Activated T-cell treated with anti-CD3 and anti-CD28 coated beads for 24 hours (primary cell): ENCODE results near the gene OGG1.
A peak's percentile ranks its signal among the peaks of the same experiment; 100 is the strongest.

Experiments
- DNase-seq: peaks from one replicate; pipeline ENCODE4 v3.0.0-alpha.2; 2020; ENCODE audit warnings: low read depth

The OGG1 gene

DNA sequence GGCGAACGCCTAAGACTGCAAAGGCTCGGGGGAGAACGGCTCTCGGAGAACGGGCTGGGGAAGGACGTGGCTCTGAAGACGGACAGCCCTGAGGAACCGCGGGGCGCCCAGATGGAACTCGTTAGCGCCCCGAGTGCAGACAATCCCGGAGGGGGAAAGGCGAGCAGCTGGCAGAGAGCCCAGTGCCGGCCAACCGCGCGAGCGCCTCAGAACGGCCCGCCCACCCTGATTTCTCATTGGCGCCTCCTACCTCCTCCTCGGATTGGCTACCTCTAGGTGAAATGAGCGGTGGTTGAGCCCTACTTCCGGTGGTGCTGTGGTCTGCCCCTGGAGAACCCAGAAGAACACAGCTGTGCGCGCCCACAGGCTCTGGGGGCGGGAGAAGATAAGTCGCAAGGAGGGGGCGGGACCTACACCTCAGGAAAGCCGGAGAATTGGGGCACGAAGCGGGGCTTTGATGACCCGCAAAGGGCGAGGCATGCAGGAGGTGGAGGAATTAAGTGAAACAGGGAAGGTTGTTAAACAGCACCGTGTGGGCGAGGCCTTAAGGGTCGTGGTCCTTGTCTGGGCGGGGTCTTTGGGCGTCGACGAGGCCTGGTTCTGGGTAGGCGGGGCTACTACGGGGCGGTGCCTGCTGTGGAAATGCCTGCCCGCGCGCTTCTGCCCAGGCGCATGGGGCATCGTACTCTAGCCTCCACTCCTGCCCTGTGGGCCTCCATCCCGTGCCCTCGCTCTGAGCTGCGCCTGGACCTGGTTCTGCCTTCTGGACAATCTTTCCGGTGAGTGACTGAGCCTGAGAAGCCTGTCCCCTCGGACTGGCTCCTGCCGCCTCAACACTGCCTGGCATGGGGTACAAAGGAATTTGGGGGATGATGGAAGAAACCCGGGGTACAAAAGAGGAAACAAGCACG is at the start of gene OGG1:
Gene OGG1 (plus strand): TSS at position 308 of the 911 bp plus-strand sequence. CDS start 335 bp downstream, at position 643.
- peak; percentile 93 for DNase-seq

DNA sequence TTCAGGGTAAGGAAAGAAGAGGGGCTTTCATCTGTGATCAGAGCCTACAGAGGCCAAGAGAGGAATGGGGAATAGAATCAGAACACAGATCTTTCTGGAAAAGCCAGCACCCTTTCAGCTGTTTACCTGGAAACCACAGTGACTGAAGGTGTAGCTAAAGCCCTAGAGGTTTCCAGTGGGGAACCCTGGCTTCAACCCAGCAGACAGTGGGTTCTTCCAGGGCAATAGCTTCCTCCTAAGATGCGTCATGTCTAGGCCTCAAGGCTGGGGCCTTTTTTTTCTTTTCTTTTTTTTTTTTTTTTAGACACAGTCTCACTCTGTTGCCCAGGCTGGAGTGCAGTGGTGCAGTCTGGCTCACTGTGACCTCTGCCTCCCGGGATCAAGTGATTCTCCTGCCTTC is 49.2 kb upstream of the OGG1 start:
- DNase-seq = no peak

DNA sequence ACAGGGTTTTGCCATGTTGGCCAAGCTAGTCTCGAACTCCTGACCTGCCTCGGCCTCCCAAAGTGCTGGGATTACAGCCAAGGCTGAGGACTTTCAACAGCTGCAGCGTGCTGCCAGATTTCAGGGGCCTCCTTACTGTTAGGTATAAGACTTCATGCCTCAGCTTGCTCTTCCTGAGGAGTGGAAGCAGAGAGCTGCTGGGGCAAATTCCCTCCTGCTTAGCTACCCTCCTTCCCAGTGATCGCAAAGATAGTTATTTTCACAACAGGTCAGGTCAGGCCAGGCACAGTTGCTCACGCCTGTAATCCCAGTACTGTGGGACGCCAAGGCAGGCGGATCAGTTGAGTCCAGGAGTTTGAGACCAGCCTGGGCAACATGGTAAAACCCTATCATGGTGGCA is 48.7 kb upstream of the OGG1 start:
- no peak for DNase-seq

DNA sequence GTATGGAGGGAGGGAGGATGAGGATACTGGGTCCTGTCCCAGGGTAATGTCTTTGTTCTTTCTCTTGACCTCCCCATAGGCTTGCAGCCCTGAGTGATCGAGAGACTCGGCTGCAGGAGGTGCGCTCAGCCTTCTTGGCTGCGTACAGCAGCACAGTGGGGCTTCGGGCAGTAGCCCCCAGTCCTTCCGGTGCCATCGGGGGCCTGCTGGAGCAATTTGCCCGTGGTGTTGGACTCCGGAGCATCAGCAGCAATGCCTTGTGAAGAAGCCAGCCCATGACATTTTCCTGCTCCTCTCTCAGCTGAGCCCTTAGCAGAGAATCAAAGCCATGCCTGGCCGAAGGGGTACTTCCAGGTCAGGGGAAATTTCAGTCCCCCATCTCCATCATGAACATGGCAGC is 48.0 kb upstream of the OGG1 start:
- no peak for DNase-seq

DNA sequence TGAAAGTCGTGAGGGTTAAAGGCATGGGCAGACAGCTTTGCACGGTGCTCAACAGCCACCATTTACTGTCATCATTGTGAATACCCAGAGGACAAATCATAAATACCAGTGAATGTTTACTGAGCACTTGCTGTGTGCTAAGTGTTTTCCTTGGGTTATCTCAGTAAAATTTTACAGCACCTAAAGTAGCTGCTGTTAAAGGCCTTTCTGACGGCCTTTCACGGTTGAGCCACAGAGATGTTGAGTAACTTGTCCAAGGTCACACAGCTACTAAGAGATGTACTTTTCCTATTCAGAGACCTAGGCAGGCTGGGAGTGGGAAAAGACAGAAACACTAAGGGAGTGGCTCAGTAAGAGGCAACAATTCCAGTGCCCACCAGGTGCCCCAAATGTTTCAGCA is 46.5 kb upstream of the OGG1 start:
- DNase-seq = no peak

DNA sequence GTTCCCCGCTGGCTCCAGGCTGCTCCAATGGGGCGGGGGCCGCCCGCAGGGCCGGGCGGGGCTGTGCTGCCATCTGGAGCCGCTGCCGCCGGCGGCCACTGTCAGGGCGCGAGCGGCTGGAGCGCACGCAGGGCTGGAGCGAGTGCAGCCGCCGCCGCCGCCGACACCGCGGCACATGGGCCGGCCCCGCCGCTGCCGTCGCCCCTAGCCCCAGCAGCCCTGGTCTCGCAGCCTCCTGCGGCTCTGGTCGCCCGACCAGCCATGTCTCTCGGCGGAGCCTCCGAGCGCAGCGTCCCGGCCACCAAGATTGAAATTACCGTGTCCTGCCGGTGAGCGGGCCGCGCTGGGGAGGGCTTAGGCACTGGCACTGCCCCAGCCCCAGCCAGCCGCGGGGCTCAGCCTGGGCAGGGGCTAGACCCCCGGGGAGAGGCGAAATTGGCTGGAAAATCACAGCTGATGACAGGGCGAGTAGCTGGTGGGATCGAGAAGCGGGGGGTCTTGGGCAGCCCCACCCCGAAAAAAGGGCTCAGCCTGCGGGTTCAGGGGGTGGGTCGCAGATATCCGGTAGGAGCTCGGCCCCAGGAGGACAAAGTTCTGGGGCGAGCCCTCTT is 45.9 kb upstream of the OGG1 start, which contains the start of gene CPNE9:
Gene CPNE9 (plus strand): TSS at position 98 of the 611 bp plus-strand sequence. CDS start 164 bp downstream, at position 262.
- DNase-seq = no peak

DNA sequence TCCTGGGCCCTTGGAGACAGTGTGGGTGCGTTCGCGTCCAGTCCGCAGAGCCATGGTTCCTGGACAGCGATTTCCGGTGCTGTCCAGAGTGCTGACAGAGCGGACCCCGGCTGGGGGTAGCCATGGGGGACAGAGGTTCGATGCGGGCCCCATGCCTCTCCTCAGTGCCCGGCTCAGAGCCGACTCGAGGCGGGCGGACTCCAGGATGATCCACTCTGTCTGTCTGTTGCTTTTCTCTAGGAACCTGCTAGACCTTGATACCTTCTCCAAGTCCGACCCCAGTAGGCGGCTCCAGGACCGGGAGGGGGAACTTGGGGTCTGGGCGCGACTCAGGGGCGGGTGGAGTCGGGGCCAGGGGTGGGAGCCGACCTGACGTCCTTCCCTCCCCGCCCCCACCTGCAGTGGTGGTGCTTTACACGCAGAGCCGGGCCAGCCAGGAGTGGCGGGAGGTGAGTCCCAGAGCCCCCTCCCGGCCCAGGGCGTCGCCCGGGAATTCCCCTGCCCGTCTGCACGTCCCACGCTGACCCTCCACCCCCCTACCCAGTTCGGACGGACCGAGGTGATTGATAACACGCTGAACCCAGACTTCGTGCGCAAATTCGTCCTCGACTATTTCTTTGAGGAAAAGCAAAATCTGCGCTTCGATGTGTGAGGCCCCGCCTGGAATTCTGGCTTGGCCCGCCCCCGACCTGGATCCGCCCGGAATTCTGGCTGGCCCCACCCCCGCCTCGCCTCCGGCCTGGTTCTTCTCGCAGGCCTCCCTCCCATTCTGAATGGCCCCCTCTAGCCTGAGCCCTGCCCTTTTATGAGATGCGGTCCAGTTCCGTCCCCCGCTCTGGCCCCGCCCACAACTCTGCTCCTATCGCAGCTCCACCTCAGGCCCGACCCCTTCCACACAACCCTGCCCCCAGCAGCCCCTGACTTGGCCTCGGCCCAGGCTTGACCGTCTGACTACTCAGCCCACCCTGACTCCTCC is 45.1 kb upstream of the OGG1 start:
- DNase-seq = no peak

DNA sequence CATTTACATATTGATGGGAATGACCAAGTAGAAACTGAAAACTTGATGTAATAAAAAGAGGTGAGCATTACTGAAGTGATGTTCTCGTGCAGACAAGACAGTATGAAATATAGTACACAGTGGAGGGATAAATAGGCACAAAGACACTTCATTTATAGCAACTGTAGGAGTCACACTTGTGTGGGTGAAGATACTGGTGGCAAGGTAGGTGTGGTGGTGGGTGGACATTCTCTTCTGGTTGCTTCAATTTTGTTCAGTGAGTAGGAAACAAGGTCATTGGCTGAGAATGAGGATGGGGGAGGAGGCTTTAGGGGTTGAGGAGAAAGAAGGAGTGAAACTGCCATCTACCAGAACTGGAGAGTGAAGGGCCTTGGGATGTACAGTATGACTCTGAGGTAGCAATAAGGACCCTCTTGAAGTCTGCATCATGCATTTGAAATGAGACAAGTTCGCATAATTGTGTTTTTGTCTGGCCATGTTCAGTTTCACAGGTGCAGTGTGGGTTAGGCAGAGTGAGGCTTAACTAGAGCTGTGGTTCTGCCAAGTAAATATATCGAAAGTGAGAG is 39.5 kb upstream of the OGG1 start:
- DNase-seq = no peak

DNA sequence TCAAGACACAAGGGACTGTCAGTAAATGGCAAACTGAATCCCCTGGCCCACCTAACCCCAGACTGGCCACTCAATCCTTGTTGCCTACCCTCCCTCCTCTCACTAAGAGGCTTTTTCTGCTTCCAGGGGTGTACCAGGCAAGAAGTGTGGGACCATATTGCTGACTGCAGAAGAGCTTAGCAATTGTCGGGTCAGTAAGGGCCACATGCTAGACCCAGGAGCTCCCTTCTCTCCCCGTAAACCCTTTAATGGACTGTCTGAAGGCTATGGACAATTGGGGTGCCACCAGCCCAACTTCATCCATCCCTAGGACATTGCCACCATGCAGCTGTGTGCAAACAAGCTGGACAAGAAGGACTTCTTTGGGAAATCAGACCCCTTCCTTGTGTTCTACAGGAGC is 37.3 kb upstream of the OGG1 start:
- DNase-seq = no peak

DNA sequence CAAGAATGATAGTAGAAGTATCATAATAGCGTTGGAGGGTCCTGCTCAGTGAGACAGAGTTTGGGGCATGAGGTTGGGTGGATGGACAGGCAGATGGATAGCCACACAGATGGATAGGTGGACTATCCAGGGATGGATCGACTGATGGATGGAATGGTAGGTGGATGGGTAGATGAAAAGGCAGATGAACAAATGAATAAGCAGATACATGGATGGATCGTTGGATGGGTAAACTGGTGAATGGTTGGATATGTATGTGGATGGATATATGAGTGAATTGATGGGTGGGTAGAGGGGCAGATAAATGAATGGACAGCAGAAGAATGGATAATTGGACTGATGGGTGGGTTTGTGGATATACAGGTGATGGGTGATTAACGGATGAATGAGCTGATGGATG is 36.6 kb upstream of the OGG1 start:
- DNase-seq = no peak

DNA sequence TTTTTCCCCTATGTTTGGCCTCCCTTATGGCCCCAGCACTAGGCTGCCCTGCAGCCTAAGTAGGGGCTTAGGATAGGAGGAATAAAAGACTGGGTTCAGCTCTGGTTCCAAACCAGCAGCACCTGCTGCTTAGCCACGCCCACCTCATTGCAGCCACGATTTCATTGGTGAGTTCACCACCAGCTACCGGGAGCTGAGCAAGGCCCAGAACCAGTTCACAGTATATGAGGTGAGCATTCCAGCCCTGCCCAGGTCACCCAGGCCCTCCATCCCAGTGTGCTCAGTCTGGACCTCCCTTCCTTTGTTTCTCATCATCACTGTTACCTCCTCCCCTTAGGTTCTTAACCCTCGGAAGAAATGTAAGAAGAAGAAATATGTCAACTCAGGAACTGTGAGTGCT is 34.6 kb upstream of the OGG1 start:
- no peak for DNase-seq

DNA sequence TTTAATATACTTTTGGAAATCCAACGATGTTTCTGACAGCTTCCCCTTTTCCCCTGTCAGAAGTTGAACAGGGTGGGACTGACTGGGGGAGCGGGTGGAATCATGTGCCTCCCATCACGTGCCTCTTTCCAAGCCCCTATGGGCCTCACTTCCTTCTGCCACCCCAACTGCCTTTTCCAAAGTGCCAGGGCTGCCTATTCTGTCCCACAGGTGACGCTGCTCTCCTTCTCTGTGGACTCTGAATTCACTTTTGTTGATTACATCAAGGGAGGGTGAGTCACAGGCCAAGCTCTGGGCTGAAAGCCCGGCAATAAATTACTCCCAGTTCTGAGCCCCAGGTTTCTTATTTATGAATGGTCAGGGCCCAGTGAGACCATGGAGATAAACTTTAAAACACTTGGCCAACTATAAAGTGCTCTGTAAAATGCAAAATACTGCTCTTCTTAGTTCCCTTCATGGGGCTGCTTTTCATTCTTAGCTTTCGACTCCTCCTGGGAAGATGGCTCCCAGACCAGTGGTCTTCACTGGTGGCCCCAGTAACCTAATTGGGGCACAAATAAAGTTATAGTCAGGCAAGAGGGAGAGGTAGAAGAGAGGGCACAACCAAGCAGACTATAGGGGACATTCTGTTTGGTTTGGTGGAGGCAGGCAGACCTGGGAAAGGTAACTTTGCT is 33.9 kb upstream of the OGG1 start:
- DNase-seq = no peak

DNA sequence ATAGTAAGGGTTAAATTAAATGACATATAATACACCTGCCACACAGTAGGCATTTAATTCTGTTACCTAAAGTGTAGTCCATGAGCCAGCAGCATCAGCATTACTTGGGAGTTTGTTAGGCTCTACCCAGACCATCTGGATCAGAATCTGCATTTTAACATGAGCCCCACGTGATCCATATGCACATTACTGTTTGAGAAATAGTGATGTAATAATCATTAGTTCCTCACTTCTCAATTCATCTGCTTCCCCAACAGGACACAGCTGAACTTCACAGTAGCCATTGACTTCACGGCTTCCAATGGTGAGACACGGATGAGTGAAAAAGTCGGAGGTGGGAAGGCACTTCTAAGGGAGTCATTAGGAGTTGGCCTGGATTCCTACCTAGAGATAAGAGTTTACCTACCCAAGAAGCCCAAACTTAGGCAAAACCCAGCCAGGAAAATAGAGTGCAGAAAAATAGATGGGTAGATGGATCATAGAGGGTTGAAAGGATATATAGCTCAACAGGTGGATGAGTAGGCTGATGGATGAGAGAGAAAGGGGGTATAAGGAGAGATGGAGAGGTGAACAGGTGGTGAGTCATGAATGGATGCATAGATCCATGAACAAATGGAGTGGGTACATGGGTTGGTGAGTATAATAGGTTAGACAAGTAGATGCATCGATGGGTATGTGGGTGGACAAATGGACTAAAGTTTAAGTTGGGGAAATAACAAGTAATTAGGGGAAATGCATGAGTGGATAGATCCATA is 32.8 kb upstream of the OGG1 start:
- no peak for DNase-seq

DNA sequence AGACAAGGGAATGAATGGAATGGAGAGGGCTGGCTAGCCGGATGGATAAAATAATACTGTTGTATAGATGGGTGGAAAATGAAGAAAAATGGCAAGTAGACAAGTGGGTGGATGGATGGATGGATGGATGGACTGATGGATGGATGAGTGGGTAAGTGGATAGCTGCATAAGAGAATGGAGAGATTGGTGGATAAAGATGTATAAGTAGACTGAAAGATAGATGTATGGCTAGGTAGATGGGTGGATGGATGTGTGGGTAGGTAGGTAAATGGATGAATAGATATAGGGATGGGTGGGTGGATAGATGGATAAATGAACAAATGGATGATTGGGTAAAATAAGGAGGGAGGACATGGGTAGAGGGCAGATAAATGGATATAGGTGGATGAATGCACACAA is 32.2 kb upstream of the OGG1 start:
- DNase-seq = no peak

DNA sequence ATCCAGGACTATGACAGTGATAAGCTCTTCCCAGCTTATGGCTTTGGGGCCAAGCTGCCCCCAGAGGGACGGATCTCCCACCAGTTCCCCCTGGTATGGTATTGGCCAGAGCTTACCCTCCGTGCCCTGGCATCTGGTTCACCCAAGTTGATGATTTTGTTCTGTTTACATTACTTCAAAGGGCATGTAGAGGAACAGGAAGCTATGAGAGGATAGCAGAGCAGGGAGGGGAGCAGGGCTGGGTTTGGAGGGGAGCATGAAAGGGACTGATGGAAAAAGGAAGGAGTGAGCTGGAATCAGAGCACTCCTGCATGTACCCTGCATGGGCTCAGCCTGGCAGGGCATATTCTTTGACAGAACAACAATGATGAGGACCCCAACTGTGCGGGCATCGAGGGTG is 31.6 kb upstream of the OGG1 start:
- DNase-seq = no peak

DNA sequence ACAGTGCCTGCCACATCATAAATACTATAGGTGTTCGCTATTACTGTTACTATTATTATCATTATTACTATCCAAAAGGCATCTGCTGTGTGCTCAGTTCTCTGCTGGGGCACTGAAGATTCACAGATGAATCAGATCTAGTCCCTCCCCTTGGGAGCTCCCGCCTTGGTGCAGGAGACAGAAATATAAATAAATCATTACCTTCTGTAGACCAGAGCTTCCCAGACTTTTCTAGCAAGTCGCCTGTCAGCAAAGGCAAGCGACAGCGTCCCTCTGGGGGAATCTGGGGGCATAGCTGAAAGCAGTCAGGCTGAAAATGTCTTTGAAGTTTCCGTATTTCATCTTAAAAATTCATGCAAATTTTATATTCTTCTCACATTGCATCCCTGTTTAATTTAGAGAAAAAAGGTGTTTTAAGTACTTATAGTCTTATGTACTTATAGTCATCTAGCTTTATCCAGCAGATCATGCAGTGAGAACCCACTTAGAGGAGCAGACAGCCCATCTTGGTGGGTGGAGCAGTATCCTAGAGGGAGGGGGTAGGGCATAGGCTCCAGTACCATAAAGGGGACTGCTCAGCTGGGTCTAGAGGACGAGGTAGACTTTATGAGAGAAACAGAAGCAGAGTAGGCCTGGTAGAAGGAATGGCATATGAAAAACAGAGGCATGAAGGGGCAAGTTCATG is 28.6 kb upstream of the OGG1 start:
- DNase-seq = no peak

DNA sequence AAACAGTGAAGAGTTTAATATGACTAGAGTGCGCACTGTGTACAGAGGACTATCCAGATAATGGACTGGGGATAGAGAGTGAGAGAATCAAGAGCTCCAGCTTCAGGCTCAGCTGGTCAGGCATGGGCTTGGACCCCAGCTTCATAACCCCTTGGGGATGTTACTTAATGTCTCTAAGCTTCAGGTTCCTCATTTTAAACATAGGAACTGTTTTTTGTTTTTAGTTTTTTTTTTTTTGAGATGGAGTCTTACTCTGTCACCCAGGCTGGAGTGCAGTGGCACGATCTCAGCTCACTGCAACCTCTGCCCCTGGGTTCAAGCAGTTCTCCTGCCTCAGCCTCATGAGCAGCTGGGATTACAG is 28.1 kb upstream of the OGG1 start:
- DNase-seq = no peak

DNA sequence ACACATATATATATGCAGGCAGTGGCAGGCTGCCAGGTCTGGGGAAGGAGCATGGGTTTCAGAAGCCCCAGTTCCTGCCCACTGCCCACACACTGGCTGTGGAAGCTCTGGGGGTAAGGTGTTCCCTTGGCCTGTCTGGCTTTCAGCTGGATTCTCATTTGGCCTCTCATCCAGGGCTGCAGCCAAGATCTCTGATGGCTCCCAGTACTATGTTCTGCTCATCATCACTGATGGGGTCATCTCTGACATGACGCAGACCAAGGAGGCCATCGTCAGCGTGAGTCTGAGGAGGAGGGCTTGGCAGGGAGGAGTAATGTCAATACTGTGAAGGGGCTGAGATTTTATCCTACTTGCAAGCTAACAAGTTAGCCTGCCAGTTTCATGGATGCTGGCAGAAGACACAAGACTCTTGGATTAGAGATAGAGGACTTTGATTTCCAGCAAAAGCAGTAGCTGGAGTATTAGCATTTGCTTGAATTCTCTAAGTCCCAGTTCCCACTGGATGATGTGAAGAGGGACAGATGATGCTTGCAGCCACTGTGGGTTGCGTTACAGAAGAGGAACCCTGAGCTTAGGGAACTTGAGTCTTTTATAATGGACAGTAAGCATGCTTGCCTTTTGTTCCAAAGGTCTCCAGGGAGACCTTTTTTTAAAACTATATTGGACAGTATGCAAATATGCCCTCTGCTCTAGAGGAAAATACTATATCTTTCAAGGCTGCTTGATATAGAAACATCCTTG is 23.8 kb upstream of the OGG1 start:
- no peak for DNase-seq

DNA sequence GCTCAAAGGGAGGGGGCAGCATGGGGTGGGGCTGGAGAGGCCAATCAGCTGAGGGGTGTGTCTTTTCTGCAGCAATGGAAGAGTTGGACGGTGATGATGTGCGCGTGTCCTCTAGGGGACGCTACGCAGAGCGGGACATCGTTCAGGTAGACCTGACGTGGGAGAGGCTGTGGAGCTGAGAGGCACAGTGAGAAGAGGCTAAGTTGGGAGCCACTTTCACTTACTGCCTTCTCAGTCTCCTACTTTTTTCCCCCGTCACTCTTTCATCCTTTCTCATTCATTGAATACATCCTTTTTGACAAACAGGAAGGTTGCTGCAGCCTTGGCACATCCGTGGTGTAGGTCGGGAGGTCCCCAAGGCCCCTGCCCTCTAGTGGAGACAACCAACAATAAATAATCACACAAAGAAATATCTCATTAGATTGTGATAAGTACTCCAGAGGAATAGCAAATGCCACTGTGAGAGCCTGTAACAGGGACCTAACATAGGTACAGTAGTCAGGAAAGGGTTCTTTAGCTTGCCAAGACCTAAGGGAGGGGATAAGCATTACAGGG is 22.6 kb upstream of the OGG1 start:
- DNase-seq = no peak
